OCI-LY7 (cell line): ENCODE measurements around the gene KCNT1. TPM values are rescaled to one million over a fixed set of nuclear protein-coding genes. Genes with fewer than 3 reads are reported as not detected.

Source experiments
- BruUV-seq: library from RNA; stranded (reverse); fragments of 400-500 nt; replicated peaks from 2 replicates; lab custom pipeline; 2021; lab: Mats Ljungman, UMichigan
- CTCF ChIA-PET: fragments of 300-600 bp; sonication (Branson Sonifier 250); formaldehyde crosslinking; loops from one replicate; lab custom pipeline; 2022; ENCODE audit warnings: antibody characterized with exemption; ENCODE audit not compliant: unreplicated experiment; lab: Charles Lee
- POLR2A ChIA-PET: fragments of 300-600 bp; sonication (Branson Sonifier 250); formaldehyde crosslinking; loops from one replicate; lab custom pipeline; 2022; ENCODE audit warnings: antibody characterized with exemption; lab: Charles Lee
- DNase-seq: peaks from one replicate; pipeline ENCODE4 v3.0.0-alpha.2; 2015; ENCODE audit warnings: low spot score
- H2AFZ ChIP-seq: fragments of 200-600 bp; sonication (generic), shearing (Covaris generic); 2 replicates; pipeline ENCODE4 v1.6.1; 2014; ENCODE audit warnings: mild to moderate bottlenecking, antibody characterized with exemption, low read length, moderate library complexity
- H3K27ac ChIP-seq: fragments of 200-600 bp; sonication (generic); 2 replicates; pipeline ENCODE4 v1.5.1; 2014; ENCODE audit warnings: mixed run types, low read depth, mild to moderate bottlenecking, moderate library complexity, low read length, inconsistent platforms; ENCODE audit not compliant: poor library complexity, severe bottlenecking
- H3K36me3 ChIP-seq: fragments of 200-600 bp; sonication (generic); 2 replicates; pipeline ENCODE4 v1.6.1; 2014; ENCODE audit warnings: mild to moderate bottlenecking, antibody characterized with exemption, low read length, moderate library complexity, mixed read lengths; ENCODE audit not compliant: insufficient read depth
- H3K4me1 ChIP-seq: fragments of 200-600 bp; sonication (generic); 2 replicates; pipeline ENCODE4 v1.5.1; 2014; ENCODE audit warnings: mild to moderate bottlenecking, low read length; ENCODE audit not compliant: insufficient read depth, poor library complexity, severe bottlenecking
- H3K4me2 ChIP-seq: fragments of 200-600 bp; sonication (generic); 2 replicates; pipeline ENCODE4 v1.6.1; 2014; ENCODE audit warnings: mild to moderate bottlenecking, low read length
- H3K4me3 ChIP-seq: fragments of 200-600 bp; sonication (generic); 2 replicates; pipeline ENCODE4 v1.5.1; 2014; ENCODE audit warnings: mild to moderate bottlenecking, low read depth, low read length; ENCODE audit not compliant: poor library complexity, severe bottlenecking
- H3K79me2 ChIP-seq: fragments of 200-600 bp; sonication (generic); 2 replicates; pipeline ENCODE4 v1.6.1; 2016; ENCODE audit warnings: low read depth, mild to moderate bottlenecking, low read length, moderate library complexity, mixed read lengths; ENCODE audit not compliant: insufficient read depth
- H3K9me2 ChIP-seq: fragments of 200-600 bp; sonication (generic); 2 replicates; pipeline ENCODE4 v1.6.1; 2016; ENCODE audit warnings: mild to moderate bottlenecking, low read length, mixed read lengths; ENCODE audit not compliant: insufficient read depth
- H3K9me3 ChIP-seq: fragments of 200-600 bp; sonication (generic); 2 replicates; pipeline ENCODE4 v1.6.1; 2014; ENCODE audit warnings: mild to moderate bottlenecking, mixed run types, low read length, mixed read lengths
- H4K20me1 ChIP-seq: fragments of 200-600 bp; sonication (generic); 2 replicates; pipeline ENCODE4 v1.6.1; 2014; ENCODE audit warnings: mild to moderate bottlenecking, antibody characterized with exemption, low read length, moderate library complexity, mixed read lengths; ENCODE audit not compliant: insufficient read depth
- EZH2phosphoT487 ChIP-seq: fragments of 200-600 bp; sonication (generic); IDR thresholded peaks from 2 replicates; pipeline ENCODE4 v1.6.1; 2018; ENCODE audit warnings: low read depth, borderline replicate concordance, mild to moderate bottlenecking, mixed run types, antibody characterized with exemption, low read length, moderate library complexity, mixed read lengths
- intact Hi-C: fragments of 100-400 bp; cut with micrococcal nuclease; formaldehyde crosslinking; loops from one replicate; pipeline ENCODE4 v1.10.0; 2022; ENCODE audit not compliant: unreplicated experiment
- total RNA-seq, 2 experiments: library from RNA; depleted of rRNA in 1 of 2; stranded (reverse); fragments of >200 nt in 1 of 2; shearing (Covaris generic) in 1 of 2; gene quantifications; 2 replicates each; pipeline ENCODE4 v1.2.3, GENCODE V29; 2014 to 2022
- TF ChIP-seq, protein P1 (sequence below): fragments of 200-600 bp; sonication (generic); conservative IDR thresholded peaks from 2 replicates; pipeline ENCODE4 v1.5.1; 2014; ENCODE audit warnings: mild to moderate bottlenecking, antibody characterized with exemption, low read length, moderate library complexity, mixed read lengths

Gene KCNT1
- total RNA-seq, 2 experiments from 2014 or later: not detected

DNA sequence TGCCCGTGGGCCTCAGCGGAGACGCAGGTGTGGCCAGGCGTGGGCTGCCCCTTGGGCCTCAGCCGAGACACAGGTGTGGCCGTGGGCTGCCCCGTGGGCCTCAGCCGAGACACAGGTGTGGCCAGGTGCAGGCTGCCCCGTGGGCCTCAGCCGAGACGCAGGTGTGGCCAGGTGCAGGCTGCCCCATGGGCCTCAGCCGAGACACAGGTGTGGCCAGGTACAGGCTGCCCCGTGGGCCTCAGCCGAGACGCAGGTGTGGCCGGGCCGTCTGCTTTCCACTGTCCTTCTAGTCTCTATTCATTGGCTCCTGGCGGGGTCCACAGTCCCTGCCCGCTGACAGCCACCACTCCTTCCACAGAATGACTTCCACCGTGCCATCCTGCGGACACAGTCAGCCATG, 56.1 kb downstream of the KCNT1 start:
- DNase-seq: no peak
- no peaks in the 10 kb centered on the region for H3K4me1 ChIP-seq
- no peak overlapping the region for H3K4me2 ChIP-seq
- H2AFZ ChIP-seq: no peak overlapping the region
- intact Hi-C loops: no loop called here
- ChIA-PET CTCF (no interaction called here), POLR2A (interaction anchor here (0.5 kb wide), 1 partner anchor 46 kb away, joined by 3 read pairs; no protein-coding TSS in a partner anchor)
- BruUV-seq: no TSS peak
- H3K9me3 ChIP-seq: no peaks in the 10 kb centered on the region
- no peaks in the 10 kb centered on the region for H4K20me1 ChIP-seq
- no peaks in the 10 kb centered on the region for H3K79me2 ChIP-seq
- H3K9me2 ChIP-seq: no peaks in the 10 kb centered on the region
- no peak overlapping the region for H3K27ac ChIP-seq
- H3K4me3 ChIP-seq: no peak overlapping the region
- no peak for TF ChIP-seq EZH2phosphoT487
- TF ChIP-seq, protein P1, sequence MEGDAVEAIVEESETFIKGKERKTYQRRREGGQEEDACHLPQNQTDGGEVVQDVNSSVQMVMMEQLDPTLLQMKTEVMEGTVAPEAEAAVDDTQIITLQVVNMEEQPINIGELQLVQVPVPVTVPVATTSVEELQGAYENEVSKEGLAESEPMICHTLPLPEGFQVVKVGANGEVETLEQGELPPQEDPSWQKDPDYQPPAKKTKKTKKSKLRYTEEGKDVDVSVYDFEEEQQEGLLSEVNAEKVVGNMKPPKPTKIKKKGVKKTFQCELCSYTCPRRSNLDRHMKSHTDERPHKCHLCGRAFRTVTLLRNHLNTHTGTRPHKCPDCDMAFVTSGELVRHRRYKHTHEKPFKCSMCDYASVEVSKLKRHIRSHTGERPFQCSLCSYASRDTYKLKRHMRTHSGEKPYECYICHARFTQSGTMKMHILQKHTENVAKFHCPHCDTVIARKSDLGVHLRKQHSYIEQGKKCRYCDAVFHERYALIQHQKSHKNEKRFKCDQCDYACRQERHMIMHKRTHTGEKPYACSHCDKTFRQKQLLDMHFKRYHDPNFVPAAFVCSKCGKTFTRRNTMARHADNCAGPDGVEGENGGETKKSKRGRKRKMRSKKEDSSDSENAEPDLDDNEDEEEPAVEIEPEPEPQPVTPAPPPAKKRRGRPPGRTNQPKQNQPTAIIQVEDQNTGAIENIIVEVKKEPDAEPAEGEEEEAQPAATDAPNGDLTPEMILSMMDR: no peak
- no peaks in the 10 kb centered on the region for H3K36me3 ChIP-seq

- intact Hi-C loops: no loop called here
- no peak overlapping the region for H2AFZ ChIP-seq
- TF ChIP-seq, protein P1: no peak
- TF ChIP-seq EZH2phosphoT487: no peak
- no peaks in the 10 kb centered on the region for H3K36me3 ChIP-seq
- BruUV-seq: no TSS peak
- H3K4me3 ChIP-seq: no peak overlapping the region
- ChIA-PET POLR2A (no interaction called here), CTCF (no interaction called here)
- H3K9me3 ChIP-seq: no peaks in the 10 kb centered on the region
- H3K4me1 ChIP-seq: no peaks in the 10 kb centered on the region
- H3K4me2 ChIP-seq: no peak overlapping the region
- H3K9me2 ChIP-seq: no peaks in the 10 kb centered on the region
- no peaks in the 10 kb centered on the region for H4K20me1 ChIP-seq
- no peak overlapping the region for H3K27ac ChIP-seq
- H3K79me2 ChIP-seq: no peaks in the 10 kb centered on the region
- no peak for DNase-seq
These were observed 56.9 kb downstream of the KCNT1 start for GRCh38 chr9:135758870-135759269.

GRCh38 chr9:135759676-135760300, 57.8 kb downstream of the KCNT1 start:
- Histone ChIP-seq H4K20me1 (no peaks in the 10 kb centered on the region), H3K4me1 (no peaks in the 10 kb centered on the region), H3K79me2 (no peaks in the 10 kb centered on the region), H3K9me2 (no peaks in the 10 kb centered on the region), H3K4me3 (no peak overlapping the region), H3K27ac (no peak overlapping the region), H3K36me3 (no peaks in the 10 kb centered on the region), H3K9me3 (no peaks in the 10 kb centered on the region), H3K4me2 (no peak overlapping the region), H2AFZ (no peak overlapping the region)
- intact Hi-C loops: no loop called here
- POLR2A ChIA-PET: no interaction called here
- CTCF ChIA-PET: no interaction called here
- no peak for DNase-seq
- TF ChIP-seq, protein P1: no peak
- no peak for TF ChIP-seq EZH2phosphoT487
- BruUV-seq: no TSS peak
